Upper lobe of left lung (tissue), 4 donors: ENCODE results near the gene CRYBB3.

Experiments used
- EP300 ChIP-seq, 4 donors: sonication (generic); formaldehyde crosslinking; IDR thresholded peaks; one replicate each; pipeline ENCODE4 v1.5.1; 2017; ENCODE audit warnings: antibody characterized with exemption in 4 of 4, control low read depth in 2 of 4
- POLR2A ChIP-seq, 4 donors: fragments of 450-650 bp; IDR thresholded peaks; one replicate each; pipeline ENCODE4 v1.5.1; 2016 to 2017; ENCODE audit warnings: antibody characterized with exemption in 4 of 4, mild to moderate bottlenecking in 2 of 4
- POLR2AphosphoS5 ChIP-seq, 2 donors: sonication (generic); formaldehyde crosslinking; IDR thresholded peaks; one replicate each; pipeline ENCODE4 v1.5.1; 2017; ENCODE audit warnings: antibody characterized with exemption in 2 of 2
- TF ChIP-seq, protein P1 (sequence below), 6 experiments: fragments of 450-650 bp in 4 of 6; fragments of 200-600 bp in 2 of 6; sonication (generic) in 2 of 6; IDR thresholded peaks; one replicate each; pipeline ENCODE4 v1.5.1; 2016 to 2019; ENCODE audit warnings: antibody characterized with exemption in 6 of 6

GRCh38 chr22:25160120-25160996 is 39.3 kb upstream of the CRYBB3 start:
- TF ChIP-seq, protein P1, sequence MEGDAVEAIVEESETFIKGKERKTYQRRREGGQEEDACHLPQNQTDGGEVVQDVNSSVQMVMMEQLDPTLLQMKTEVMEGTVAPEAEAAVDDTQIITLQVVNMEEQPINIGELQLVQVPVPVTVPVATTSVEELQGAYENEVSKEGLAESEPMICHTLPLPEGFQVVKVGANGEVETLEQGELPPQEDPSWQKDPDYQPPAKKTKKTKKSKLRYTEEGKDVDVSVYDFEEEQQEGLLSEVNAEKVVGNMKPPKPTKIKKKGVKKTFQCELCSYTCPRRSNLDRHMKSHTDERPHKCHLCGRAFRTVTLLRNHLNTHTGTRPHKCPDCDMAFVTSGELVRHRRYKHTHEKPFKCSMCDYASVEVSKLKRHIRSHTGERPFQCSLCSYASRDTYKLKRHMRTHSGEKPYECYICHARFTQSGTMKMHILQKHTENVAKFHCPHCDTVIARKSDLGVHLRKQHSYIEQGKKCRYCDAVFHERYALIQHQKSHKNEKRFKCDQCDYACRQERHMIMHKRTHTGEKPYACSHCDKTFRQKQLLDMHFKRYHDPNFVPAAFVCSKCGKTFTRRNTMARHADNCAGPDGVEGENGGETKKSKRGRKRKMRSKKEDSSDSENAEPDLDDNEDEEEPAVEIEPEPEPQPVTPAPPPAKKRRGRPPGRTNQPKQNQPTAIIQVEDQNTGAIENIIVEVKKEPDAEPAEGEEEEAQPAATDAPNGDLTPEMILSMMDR (IDR thresholded peaks at IDR 0.05), result no peak
- TF ChIP-seq POLR2AphosphoS5 (IDR thresholded peaks at IDR 0.05) (no peak), POLR2A (IDR thresholded peaks at IDR 0.05) (no peak), EP300 (IDR thresholded peaks at IDR 0.05) (no peak)
